ENCODE data around the gene PLEK2.
"Not testable (repeated sequence)": the region's sequence is repeated elsewhere in the genome, so short reads cannot be mapped to it uniquely, and the experiment has no call there.

The PLEK2 gene

DNA sequence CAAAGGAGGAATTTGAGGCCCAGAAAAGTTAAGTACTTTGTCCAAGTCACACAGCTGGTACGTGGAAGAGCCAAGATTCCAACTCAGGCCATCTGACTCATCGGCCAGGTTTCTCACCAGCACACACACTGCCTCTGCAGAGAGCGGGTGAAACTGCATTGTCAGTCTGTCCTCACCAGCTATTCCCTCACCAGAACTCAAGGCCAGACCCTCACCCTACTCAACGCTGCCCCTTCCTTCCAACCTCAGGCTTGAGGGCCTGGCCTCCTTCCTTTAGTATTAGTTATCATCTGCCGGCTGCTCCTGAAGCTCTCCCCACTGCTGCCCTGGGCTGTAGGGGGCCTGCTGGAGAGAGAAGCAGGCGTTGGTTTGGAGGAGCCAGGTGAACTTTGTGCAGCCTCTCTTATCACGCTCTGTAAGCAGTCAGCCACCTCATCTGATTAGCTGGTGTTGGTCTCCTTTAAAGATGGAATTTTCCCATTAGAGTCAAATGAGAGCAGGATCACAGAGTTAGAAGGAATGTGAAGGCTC is 16.6 kb upstream of the PLEK2 start:
- no peak for DNase-seq

DNA sequence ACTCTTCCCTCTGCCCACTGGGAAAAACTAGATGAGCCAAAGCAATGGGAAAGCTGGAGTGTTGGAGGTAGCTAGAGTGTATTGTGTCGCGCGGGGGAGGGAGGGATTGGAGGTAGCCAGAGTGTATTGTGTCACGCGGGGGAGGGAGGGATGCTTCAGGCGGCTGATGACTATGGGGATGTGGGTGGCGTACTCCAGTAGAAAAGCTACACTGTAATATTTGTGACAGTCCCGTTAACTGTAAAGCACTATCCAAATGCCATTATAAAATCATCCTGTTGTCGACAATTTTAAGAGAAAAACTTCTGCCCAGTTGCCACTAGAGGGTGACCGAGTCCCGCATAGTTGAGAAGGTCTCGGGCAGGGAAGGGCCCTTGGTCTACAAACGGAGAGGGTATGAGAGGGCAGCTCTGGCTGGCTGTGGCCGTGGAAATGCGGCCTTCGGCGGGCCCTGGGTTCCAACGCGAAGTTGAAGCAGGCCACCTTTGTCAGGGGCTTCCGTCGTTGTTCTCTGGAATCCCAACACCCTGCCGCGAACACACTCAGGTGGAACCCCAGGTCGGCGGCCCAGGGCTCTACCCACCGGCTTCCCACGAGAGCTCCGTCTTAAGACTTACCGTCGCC is 15.1 kb upstream of the PLEK2 start:
- DNase-seq, result peak; percentile 70

GRCh38 chr14:67426161-67426560 is 14.2 kb upstream of the PLEK2 start:
- DNase-seq, result no peak

DNA sequence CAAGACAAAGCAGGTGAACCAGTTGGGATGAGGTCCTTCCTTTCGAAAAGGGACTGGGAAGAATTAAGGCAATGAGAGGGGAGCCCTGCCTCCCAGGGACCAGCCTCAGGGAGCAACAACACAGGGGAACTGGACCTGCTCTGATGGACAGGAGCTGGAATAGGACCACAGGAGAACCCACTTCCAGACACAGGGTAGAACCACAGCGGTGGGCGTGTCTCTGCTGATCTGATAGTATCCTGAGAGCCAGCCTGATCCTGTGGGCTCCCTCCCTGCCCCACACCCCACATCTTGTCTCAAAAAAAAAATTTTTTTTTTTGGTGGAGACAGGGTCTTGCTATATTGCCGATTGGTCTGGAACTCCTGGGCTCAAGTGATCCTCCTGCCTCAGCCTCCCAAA is 13.6 kb upstream of the PLEK2 start:
- DNase-seq, result no peak

- no peak for DNase-seq
Observed at GRCh38 chr14:67424539-67424938, 12.6 kb upstream of the PLEK2 start.

GRCh38 chr14:67423424-67423823 is 11.5 kb upstream of the PLEK2 start:
- DNase-seq, result no peak

DNA sequence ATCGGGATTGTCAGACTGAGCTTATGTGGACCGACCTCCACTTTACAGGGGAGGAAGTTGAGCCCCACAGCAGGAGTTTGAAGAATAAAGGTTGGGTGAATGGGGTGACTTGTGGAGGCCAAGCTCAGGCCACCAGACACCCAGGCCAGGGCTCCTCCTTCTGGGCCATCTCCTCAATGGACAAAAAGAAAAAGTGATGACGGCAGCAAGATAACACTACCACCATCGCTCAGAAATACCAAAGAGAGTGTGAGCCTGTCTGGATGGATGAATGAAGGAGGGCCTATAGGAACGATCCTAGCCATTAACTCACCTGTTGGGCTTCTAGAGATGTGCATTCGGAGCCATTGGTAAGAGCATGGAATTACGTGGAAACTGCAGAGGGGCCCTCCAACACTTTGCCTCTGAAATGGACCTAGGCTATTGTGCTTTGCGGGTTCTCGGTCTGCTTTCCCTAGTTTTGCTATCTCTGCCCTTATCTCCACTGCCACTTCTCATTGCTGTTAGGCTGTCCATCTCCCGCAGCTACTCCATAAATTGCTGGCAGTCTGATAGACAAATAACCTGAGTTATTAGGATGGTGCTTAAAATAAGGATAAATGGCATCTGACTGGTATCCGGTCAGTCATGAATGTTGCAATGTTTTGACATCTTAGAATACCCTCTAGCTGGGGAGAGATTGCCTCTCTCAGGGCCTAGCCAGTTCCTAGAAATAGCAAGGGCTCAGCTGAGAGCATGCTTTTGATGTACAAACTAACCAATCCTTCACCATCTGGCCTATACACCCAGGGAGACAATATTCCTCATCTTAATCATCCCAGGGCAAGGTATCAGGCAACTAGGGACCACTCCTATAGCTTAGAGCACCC is 9.6 kb upstream of the PLEK2 start:
- no peak for DNase-seq

- DNase-seq, result peak; percentile 32
Observed at GRCh38 chr14:67420102-67420739, 8.3 kb upstream of the PLEK2 start.

DNA sequence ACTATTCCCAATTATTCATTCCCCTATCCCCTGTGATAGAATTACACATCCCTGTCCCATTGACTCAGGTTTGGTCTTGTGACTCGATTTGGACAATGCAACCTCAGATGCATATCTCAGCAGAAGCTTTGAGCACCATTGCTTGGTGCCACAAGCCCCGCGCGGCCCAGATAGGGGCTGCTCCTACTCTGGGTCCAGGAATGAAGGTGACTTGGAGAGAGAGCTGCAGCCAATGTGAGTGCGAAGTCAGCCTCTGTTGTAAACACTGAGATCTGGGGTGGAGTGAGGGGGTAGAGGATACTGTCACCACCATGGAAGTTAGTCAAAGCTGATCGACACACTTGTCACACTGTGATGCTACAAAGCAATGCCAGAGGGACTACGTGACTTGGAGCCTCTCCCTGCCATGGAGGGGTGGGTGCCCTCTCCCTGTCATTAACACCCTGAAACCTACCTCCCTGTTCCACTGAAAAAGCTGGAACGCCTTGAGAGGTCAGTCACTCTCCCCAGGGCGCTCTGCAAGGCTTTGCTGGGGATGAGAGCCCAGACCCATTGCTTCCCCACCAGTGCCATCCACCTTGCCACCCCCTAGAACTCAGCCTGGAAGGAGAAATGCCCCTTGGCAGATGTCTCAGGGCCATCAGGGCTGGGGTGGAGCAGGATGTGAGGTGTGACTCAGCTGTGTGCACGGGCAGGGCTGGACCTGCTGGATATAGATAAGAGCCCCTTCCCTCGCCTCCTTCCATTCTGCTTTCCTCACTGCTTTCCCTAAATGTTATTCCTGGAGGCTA is 6.6 kb upstream of the PLEK2 start:
- DNase-seq, result no peak

DNA sequence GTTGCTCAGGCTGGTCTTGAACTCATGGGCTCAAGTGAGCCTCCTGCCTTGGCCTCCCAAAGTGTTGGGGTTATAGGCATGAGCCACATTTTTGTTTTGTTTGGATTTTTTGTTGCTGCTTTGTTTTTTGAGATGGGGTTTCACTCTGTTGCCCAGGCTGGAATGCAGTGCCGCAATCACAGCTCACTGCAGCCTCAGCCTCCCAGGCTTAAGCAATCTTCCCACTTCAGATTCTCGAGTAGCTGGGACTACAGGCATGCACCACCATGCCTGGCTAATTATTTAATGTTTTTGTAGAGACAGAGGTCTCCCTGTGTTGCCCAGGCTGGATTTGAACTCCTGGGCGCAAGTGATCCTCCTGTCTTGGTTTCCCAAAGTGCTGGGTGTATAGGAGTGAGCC is 5.7 kb upstream of the PLEK2 start:
- DNase-seq, result no peak

GRCh38 chr14:67416810-67417209 is 4.8 kb upstream of the PLEK2 start:
- DNase-seq, result no peak

- no peak for DNase-seq
Observed at GRCh38 chr14:67416085-67416484, 4.1 kb upstream of the PLEK2 start.

DNA sequence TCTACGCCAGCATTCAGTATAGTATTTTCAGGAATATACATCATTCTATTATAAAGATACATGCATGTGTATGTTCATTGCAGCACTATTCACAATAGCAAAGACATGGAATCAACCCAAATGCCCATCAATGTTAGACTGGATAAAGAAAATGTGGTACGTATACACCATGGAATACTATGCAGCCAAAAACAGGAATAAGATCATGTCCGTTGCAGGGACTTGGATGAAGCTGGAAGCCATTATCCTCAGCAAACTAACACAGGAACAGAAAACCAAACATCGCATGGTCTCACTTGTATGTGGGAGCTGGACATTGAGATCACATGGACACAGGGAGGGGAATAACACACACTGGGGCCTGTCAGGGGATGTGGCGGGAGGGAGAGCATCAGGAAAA is 3.6 kb upstream of the PLEK2 start:
- not testable (repeated sequence) for DNase-seq

- peak; percentile 24 for DNase-seq
Observed at GRCh38 chr14:67413806-67414769, 2.1 kb upstream of the PLEK2 start.

- no peak for DNase-seq
Observed at GRCh38 chr14:67411370-67411769, 595 bp downstream of the PLEK2 start.

DNA sequence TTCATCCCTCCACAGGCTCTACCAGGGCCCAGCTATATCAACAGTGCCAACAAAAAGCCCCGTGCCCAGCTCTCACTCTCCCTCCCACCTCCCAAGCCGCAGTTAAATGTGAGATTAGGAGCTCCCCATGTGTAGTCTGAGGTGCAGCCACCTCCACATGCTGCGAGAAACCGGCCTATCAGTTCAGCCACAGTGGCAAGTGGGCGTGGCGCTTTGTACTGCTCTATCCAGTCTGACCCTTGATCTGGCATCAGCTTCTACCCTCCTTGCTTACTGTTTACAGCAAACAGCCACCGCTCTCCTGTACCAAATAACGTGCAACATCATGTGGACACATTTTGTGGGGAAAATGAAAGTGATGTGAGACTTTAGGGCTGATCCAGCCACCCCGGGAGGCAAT is 1.7 kb downstream of the PLEK2 start:
- DNase-seq, result no peak

GRCh38 chr14:67409461-67409860 is 2.5 kb downstream of the PLEK2 start:
- DNase-seq, result no peak

GRCh38 chr14:67408122-67408801 is 3.7 kb downstream of the PLEK2 start:
- DNase-seq, result not testable (repeated sequence)

- no peak for DNase-seq
Observed at GRCh38 chr14:67405771-67406170, 6.2 kb downstream of the PLEK2 start.

- no peak for DNase-seq
Observed at GRCh38 chr14:67400434-67400833, 11.5 kb downstream of the PLEK2 start.

DNA sequence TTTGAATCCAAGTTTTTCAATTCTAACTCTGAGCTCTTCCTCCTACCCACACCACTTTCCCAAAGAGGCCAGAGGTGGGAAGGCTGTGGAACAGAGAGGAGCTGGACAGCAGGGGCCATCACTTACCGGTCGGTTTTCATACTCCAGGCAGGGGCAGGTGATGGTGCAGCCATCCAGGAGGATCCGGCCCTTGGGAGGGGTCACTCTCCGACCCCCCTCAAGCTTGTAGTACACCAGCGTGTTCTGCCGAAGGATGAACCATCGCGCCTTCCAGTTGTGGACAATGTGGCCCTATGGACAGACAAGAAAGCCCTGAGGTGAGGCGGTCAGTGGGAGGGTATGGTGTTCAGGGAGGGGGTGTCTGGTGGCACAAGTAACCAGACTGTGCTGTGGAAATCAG is 14.4 kb downstream of the PLEK2 start:
- DNase-seq, result no peak
